Osteoblast (primary cell): ENCODE results near the gene SIRT5. TPM values are rescaled to one million over a fixed set of nuclear protein-coding genes. Genes with fewer than 3 reads are reported as not detected.
A peak's percentile ranks its signal among the peaks of the same experiment; 100 is the strongest.

Experiments used
- DNase-seq: peaks from one replicate; pipeline ENCODE4 v3.0.0; 2011; ENCODE audit warnings: low spot score, mixed read lengths; ENCODE audit not compliant: insufficient read length; ENCODE audit errors: missing footprints
- H2AFZ ChIP-seq: 2 replicates; pipeline ENCODE4 v1.6.0; 2011; ENCODE audit warnings: mild to moderate bottlenecking, low read length
- H3K27ac ChIP-seq: 2 replicates; pipeline ENCODE4 v1.5.1; 2011; ENCODE audit warnings: mild to moderate bottlenecking, low read depth, low read length, moderate library complexity
- H3K27me3 ChIP-seq: 2 replicates; pipeline ENCODE4 v1.6.0; 2012; ENCODE audit warnings: mild to moderate bottlenecking, control low read depth, inconsistent platforms, low read length, moderate library complexity; ENCODE audit not compliant: insufficient read depth
- H3K36me3 ChIP-seq: 2 replicates; pipeline ENCODE4 v1.5.1; 2011; ENCODE audit warnings: mild to moderate bottlenecking, low read length, control low read depth, moderate library complexity; ENCODE audit not compliant: insufficient read depth
- H3K4me1 ChIP-seq: 2 replicates; pipeline ENCODE4 v1.5.1; 2011; ENCODE audit warnings: mild to moderate bottlenecking, low read length, control low read depth, moderate library complexity; ENCODE audit not compliant: insufficient read depth
- H3K4me2 ChIP-seq: 2 replicates; pipeline ENCODE4 v1.6.0; 2011; ENCODE audit warnings: mild to moderate bottlenecking, low read length; ENCODE audit not compliant: insufficient read depth
- H3K4me3 ChIP-seq: fragments of 200-600 bp; sonication (generic); 3 replicates; pipeline ENCODE4 v1.5.1; 2012; ENCODE audit warnings: mild to moderate bottlenecking, low read length, inconsistent platforms; ENCODE audit not compliant: insufficient read depth
- H3K79me2 ChIP-seq: 2 replicates; pipeline ENCODE4 v1.6.0; 2012; ENCODE audit warnings: mild to moderate bottlenecking, low read length, control low read depth, inconsistent platforms; ENCODE audit not compliant: insufficient read depth
- H3K9me3 ChIP-seq: 2 replicates; pipeline ENCODE4 v1.5.1; 2011; ENCODE audit warnings: low read depth, low read length, control low read depth
- H4K20me1 ChIP-seq: 2 replicates; pipeline ENCODE4 v1.6.0; 2012; ENCODE audit warnings: mild to moderate bottlenecking, low read length, control low read depth; ENCODE audit not compliant: insufficient read depth
- CTCF ChIP-seq: IDR thresholded peaks from 2 replicates; pipeline ENCODE4 v1.5.1; 2011; ENCODE audit warnings: mild to moderate bottlenecking, low read depth, low read length, moderate library complexity; ENCODE audit errors: extremely low read depth
- total RNA-seq: library from RNA; depleted of rRNA; stranded (reverse); fragments of >200 nt; gene quantifications from 2 replicates; pipeline ENCODE4 v1.2.3, GENCODE V29; 2012

Gene SIRT5
- total RNA-seq, 1 donor, result 9.0 TPM

- TF ChIP-seq CTCF, result no peak
- Histone ChIP-seq H3K27me3 (no peaks in the 10 kb centered on the region), H3K79me2 (no peaks in the 10 kb centered on the region), H3K9me3 (no peaks in the 10 kb centered on the region), H3K36me3 (no peaks in the 10 kb centered on the region), H3K4me3 (no peak overlapping the region), H2AFZ (no peak overlapping the region), H3K27ac (no peak overlapping the region), H3K4me2 (no peak overlapping the region), H4K20me1 (no peaks in the 10 kb centered on the region), H3K4me1 (peaks cover 8% of the 10 kb centered on the region)
- no peak for DNase-seq
Observed at GRCh38 chr6:13531956-13532355, 42.4 kb upstream of the SIRT5 start.

- DNase-seq, result no peak
- Histone ChIP-seq H3K36me3 (no peaks in the 10 kb centered on the region), H3K27me3 (no peaks in the 10 kb centered on the region), H3K27ac (no peak overlapping the region), H3K4me3 (no peak overlapping the region), H2AFZ (no peak overlapping the region), H3K4me1 (peaks cover 5% of the 10 kb centered on the region), H3K4me2 (no peak overlapping the region), H4K20me1 (no peaks in the 10 kb centered on the region), H3K9me3 (no peaks in the 10 kb centered on the region), H3K79me2 (no peaks in the 10 kb centered on the region)
- no peak for TF ChIP-seq CTCF
Observed at GRCh38 chr6:13534536-13534935, 39.9 kb upstream of the SIRT5 start.

- Histone ChIP-seq H4K20me1 (no peaks in the 10 kb centered on the region), H3K27ac (no peak overlapping the region), H3K4me2 (no peak overlapping the region), H3K79me2 (no peaks in the 10 kb centered on the region), H3K36me3 (no peaks in the 10 kb centered on the region), H2AFZ (no peak overlapping the region), H3K9me3 (no peaks in the 10 kb centered on the region), H3K27me3 (no peaks in the 10 kb centered on the region), H3K4me3 (no peak overlapping the region), H3K4me1 (peaks cover 5% of the 10 kb centered on the region)
- no peak for TF ChIP-seq CTCF
- peak; percentile 74 for DNase-seq
Observed at GRCh38 chr6:13535306-13535705, 39.1 kb upstream of the SIRT5 start.

GRCh38 chr6:13536796-13537526, 37.4 kb upstream of the SIRT5 start:
- Histone ChIP-seq H3K4me3 (no peak overlapping the region), H3K27me3 (no peaks in the 10 kb centered on the region), H3K27ac (no peak overlapping the region), H3K79me2 (no peaks in the 10 kb centered on the region), H2AFZ (no peak overlapping the region), H3K4me2 (no peak overlapping the region), H4K20me1 (no peaks in the 10 kb centered on the region), H3K9me3 (no peaks in the 10 kb centered on the region), H3K4me1 (peaks cover 5% of the 10 kb centered on the region), H3K36me3 (no peaks in the 10 kb centered on the region)
- no peak for TF ChIP-seq CTCF
- DNase-seq, result peak; percentile 89
